ENCODE measurements around the gene ZDHHC24.

The ZDHHC24 gene

DNA sequence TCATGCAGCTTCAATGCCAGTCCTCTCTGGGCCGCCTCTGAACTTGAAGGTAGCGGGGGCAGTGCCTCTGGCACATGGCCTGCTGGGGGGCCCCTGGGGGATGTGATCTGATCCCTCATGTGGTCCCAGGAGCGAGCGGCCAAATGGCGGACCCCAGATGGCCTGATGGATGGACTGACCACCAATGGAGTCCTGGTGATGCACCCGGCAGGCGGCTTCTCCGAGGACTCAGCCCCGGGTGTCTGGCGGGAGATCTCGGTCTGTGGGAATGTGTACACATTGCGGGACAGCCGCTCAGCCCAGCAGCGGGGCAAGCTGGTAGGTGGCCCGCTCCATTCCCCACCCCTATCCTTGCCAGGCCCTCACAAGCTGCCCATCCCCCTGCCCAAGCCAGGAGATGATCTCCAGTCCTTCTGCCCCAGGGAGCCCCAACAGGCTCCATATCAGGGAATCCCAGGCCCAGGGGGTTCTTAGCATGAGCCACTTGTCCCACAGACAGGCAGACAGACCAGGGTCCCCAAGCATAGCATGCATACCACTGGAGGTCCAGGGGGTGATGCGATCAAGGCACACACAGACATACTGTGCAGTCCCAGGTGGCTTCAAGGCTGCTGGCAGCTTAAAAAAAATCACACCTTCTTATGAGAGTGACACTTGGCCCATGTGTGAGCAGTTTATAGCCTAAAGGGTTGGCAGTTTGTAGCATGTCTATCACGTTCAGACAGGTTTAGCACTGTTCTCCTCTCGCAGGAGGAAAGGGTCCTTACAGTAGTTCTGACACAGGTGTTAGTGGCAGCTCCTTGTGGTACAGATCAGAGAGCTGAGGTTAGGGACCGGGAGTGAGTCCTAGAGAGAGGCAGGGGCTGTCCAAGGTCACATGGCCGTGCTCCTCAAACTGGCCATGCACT, 72.0 kb downstream of the ZDHHC24 start:
- DNase-seq (ENCODE audit: low read depth, low spot score), result no peak

DNA sequence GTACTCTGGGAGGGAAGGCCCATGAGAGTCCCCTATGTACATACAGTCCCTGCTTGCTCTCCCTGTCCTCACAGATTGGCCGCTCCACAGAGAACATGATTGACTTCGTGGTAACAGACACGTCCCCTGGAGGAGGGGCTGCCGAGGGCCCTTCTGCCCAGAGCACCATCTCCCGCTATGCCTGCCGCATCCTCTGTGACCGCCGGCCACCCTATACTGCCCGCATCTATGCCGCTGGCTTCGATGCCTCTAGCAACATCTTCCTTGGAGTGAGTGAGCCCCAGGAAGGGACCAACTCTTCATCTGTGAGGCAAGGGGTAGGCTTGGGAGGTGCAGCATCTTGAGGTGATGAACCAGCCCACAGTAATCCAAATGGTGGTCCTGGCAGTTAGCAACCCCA, 72.7 kb downstream of the ZDHHC24 start:
- no peak for DNase-seq (ENCODE audit: low read depth, low spot score)

DNA sequence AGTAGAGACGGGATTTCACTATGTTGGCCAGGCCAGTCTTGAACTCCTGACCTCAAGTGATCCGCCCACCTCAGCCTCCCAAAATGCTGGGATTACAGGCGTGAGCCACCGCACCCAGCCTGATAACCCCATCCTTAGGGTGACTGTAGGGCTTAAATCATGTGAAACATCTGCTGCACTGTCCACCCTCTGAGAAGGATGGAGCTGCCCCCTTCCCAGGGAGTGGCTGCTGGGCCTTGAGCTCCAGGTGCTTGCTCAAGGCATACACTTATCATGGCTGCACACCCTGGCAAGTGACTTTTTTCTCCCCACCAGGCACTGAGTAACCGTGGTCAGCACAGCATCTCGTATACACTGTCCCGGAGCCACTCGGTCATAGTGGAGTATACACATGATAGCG, 73.8 kb downstream of the ZDHHC24 start:
- DNase-seq (ENCODE audit: low read depth, low spot score), result no peak

DNA sequence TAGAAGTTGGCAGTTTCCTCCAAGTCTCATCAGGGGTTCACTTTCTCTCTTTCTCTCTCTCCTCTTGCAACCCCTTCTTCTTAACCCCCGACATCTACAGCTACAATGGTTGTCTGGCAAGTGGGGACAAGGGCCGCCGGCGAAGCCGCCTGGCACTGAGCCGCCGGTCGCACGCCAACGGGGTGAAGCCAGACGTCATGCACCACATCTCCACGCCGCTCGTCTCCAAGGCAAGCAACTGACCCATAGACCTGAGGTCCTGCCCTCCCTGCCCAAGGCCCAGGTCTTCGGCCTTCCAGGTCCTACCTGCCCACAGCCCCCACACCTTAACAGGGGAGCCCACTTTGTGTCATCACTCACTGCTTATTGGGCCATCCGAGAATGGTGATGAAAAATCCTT, 74.7 kb downstream of the ZDHHC24 start:
- DNase-seq (ENCODE audit: low read depth, low spot score), result no peak
